HepG2 (cell line): ENCODE data around the gene HLCS. TPM values are rescaled to one million over a fixed set of nuclear protein-coding genes. Genes with fewer than 3 reads are reported as not detected.

ENCODE experiments used
- ATAC-seq: fragments of 200-7000 bp; cut with Tn5 transposase; 3 replicates; pipeline ENCODE4 v1.9.1; 2020; ENCODE audit warnings: mild to moderate bottlenecking, moderate library complexity
- BruUV-seq: library from RNA; stranded (reverse); fragments of 400-500 nt; replicated peaks from 2 replicates; lab custom pipeline; 2021; lab: Mats Ljungman, UMichigan
- CTCF ChIA-PET: fragments of 300-600 bp; formaldehyde crosslinking; extraction: SDS; loops from one replicate; lab custom pipeline; 2021; ENCODE audit warnings: low total read pairs, inconsistent platforms, low intra/inter-chr PET ratio; lab: Yijun Ruan, JAX
- POLR2A ChIA-PET: fragments of 350-600 bp; sonication (Branson Sonifier 250); formaldehyde crosslinking; loops from one replicate; lab custom pipeline; 2020; ENCODE audit warnings: antibody characterized with exemption, inconsistent platforms; lab: Yijun Ruan, JAX
- DNase-seq: peaks from one replicate; pipeline ENCODE4 v3.0.0-alpha.2; 2015; ENCODE audit warnings: low spot score
- FAIRE-seq: peaks from 3 replicates; lab custom pipeline; 2011; peaks lifted over from hg19 to GRCh38; lab: Jason Lieb, UNC
- H2AFZ ChIP-seq: one replicate; pipeline ENCODE4 v1.6.1; 2011; ENCODE audit warnings: low read length, inconsistent platforms
- H3K27ac ChIP-seq: fragments of 300-600 bp; 3 replicates; pipeline ENCODE4 v1.8.0; 2011; ENCODE audit warnings: mixed run types, mild to moderate bottlenecking, mixed read lengths, low read length, inconsistent platforms; ENCODE audit not compliant: insufficient read depth; ENCODE audit errors: extremely low read length
- H3K27me3 ChIP-seq, 2 experiments: fragments of 200-600 bp in 1 of 2; 2 replicates in 1 of 2; 3 replicates in 1 of 2; pipeline versions ENCODE4 v1.6.0 to v1.8.0; 2011; ENCODE audit warnings: low read length in 2 of 2, mild to moderate bottlenecking in 2 of 2, moderate library complexity in 2 of 2, inconsistent platforms in 1 of 2; ENCODE audit not compliant: insufficient read depth in 2 of 2, control insufficient read depth in 1 of 2
- H3K36me3 ChIP-seq, 2 experiments: fragments of 200-600 bp in 1 of 2; replicated peaks in 1 of 2; 2 replicates in 1 of 2; 3 replicates in 1 of 2; pipeline versions ENCODE4 v1.5.1 to v1.8.0; 2011; ENCODE audit warnings: low read length in 2 of 2, inconsistent platforms in 1 of 2; ENCODE audit not compliant: insufficient read depth in 2 of 2, control insufficient read depth in 1 of 2
- H3K4me1 ChIP-seq: 2 replicates; pipeline ENCODE4 v1.5.1; 2012; ENCODE audit warnings: low read length, inconsistent platforms; ENCODE audit not compliant: insufficient read depth
- H3K4me2 ChIP-seq: 2 replicates; pipeline ENCODE4 v1.6.0; 2011; ENCODE audit warnings: low read depth, low read length, inconsistent platforms
- H3K4me3 ChIP-seq, 3 experiments: fragments of 200-600 bp in 1 of 3; sonication (generic), shearing (Covaris generic) in 1 of 3; replicated peaks in 1 of 3; 2 replicates each; pipeline ENCODE4 v1.5.1; 2011 to 2016; ENCODE audit warnings: low read length in 3 of 3, inconsistent platforms in 2 of 3, low read depth in 2 of 3, mild to moderate bottlenecking in 2 of 3, control low read depth in 1 of 3, mixed read lengths in 1 of 3; ENCODE audit not compliant: insufficient read depth in 1 of 3
- H3K79me2 ChIP-seq: one replicate; pipeline ENCODE4 v1.6.1; 2011; ENCODE audit warnings: low read length, inconsistent platforms; ENCODE audit not compliant: insufficient read depth
- H3K9ac ChIP-seq: 2 replicates; pipeline ENCODE4 v1.6.0; 2011; ENCODE audit warnings: mild to moderate bottlenecking, low read depth, low read length, inconsistent platforms; ENCODE audit not compliant: insufficient read depth
- H3K9me3 ChIP-seq: 2 replicates; pipeline ENCODE4 v1.5.1; 2012; ENCODE audit warnings: mild to moderate bottlenecking, low read length
- H4K20me1 ChIP-seq: 2 replicates; pipeline ENCODE4 v1.6.0; 2011; ENCODE audit warnings: inconsistent platforms, mild to moderate bottlenecking, low read length, moderate library complexity; ENCODE audit not compliant: insufficient read depth
- GATAD2A ChIP-seq: IDR thresholded peaks from 2 replicates; pipeline ENCODE4 v1.6.1; 2016
- GPN1 ChIP-seq: sonication (generic); formaldehyde crosslinking; IDR thresholded peaks from 2 replicates; pipeline ENCODE4 v1.5.1; 2020; ENCODE audit warnings: missing genetic modification reagents, borderline replicate concordance
- HINFP ChIP-seq: sonication (generic); formaldehyde crosslinking; IDR thresholded peaks from 2 replicates; pipeline ENCODE4 v1.4.0; 2020; ENCODE audit warnings: low read depth, mild to moderate bottlenecking, missing genetic modification reagents
- IRF2 ChIP-seq: IDR thresholded peaks from 2 replicates; pipeline ENCODE4 v1.6.1; 2018; ENCODE audit warnings: missing genetic modification reagents, missing compliant biosample characterization
- NONO ChIP-seq, 2 experiments: fragments of 450-650 bp in 1 of 2; sonication (generic) in 1 of 2; formaldehyde crosslinking in 1 of 2; IDR thresholded peaks in 1 of 2; conservative IDR thresholded peaks in 1 of 2; 2 replicates each; pipeline versions ENCODE4 v1.6.1 to v1.8.0; 2017 to 2022; ENCODE audit warnings: mild to moderate bottlenecking in 1 of 2, missing genetic modification reagents in 1 of 2, moderate library complexity in 1 of 2
- RBM22 ChIP-seq: fragments of 200-400 bp; formaldehyde crosslinking; optimal IDR thresholded peaks from 2 replicates; pipeline ENCODE3; 2017; ENCODE audit warnings: mild to moderate bottlenecking, low read length, moderate library complexity
- REL ChIP-seq: sonication (generic); formaldehyde crosslinking; conservative IDR thresholded peaks from 2 replicates; pipeline ENCODE4 v1.8.0; 2022; ENCODE audit warnings: mild to moderate bottlenecking, missing genetic modification reagents, moderate library complexity
- RFXAP ChIP-seq: sonication (generic); formaldehyde crosslinking; IDR thresholded peaks from 2 replicates; pipeline ENCODE4 v1.4.0; 2020; ENCODE audit warnings: missing genetic modification reagents, borderline replicate concordance
- SMAD1 ChIP-seq: sonication (generic); formaldehyde crosslinking; IDR thresholded peaks from 2 replicates; pipeline ENCODE4 v1.4.0; 2020; ENCODE audit warnings: missing genetic modification reagents, low read depth, mild to moderate bottlenecking, borderline replicate concordance
- TBX3 ChIP-seq: fragments of 450-650 bp; IDR thresholded peaks from 2 replicates; pipeline ENCODE4 v1.6.1; 2017; ENCODE audit warnings: antibody characterized with exemption, mild to moderate bottlenecking, inconsistent platforms, borderline replicate concordance
- TGIF2 ChIP-seq: IDR thresholded peaks from 2 replicates; pipeline ENCODE4 v1.6.1; 2016; ENCODE audit warnings: control low read depth, missing compliant biosample characterization
- XRCC5 ChIP-seq: fragments of 200-400 bp; formaldehyde crosslinking; optimal IDR thresholded peaks from 2 replicates; pipeline ENCODE3; 2017; ENCODE audit warnings: mild to moderate bottlenecking, low read length
- ZNF3 ChIP-seq: IDR thresholded peaks from 2 replicates; pipeline ENCODE4 v1.7.0; 2017; ENCODE audit warnings: inconsistent platforms
- ZNF431 ChIP-seq: sonication (generic); formaldehyde crosslinking; IDR thresholded peaks from 2 replicates; pipeline ENCODE4 v1.9.0; 2022; ENCODE audit warnings: missing genetic modification reagents, low read depth, mild to moderate bottlenecking, borderline replicate concordance
- ZNF543 ChIP-seq: sonication (generic); formaldehyde crosslinking; IDR thresholded peaks from 2 replicates; pipeline ENCODE4 v1.4.0; 2020; ENCODE audit warnings: mild to moderate bottlenecking, missing genetic modification reagents
- ZNF546 ChIP-seq: sonication (generic); formaldehyde crosslinking; conservative IDR thresholded peaks from 2 replicates; pipeline ENCODE4 v1.8.1; 2023; ENCODE audit warnings: mild to moderate bottlenecking, missing genetic modification reagents
- ZNF563 ChIP-seq: sonication (generic); formaldehyde crosslinking; IDR thresholded peaks from 2 replicates; pipeline ENCODE4 v1.8.0; 2022; ENCODE audit warnings: mild to moderate bottlenecking, moderate library complexity, missing genetic modification reagents
- ZNF619 ChIP-seq: sonication (generic); formaldehyde crosslinking; IDR thresholded peaks from 2 replicates; pipeline ENCODE4 v1.4.0; 2020; ENCODE audit warnings: mild to moderate bottlenecking, missing genetic modification reagents
- ZNF639 ChIP-seq: conservative IDR thresholded peaks from 2 replicates; pipeline ENCODE4 v1.6.1; 2018; ENCODE audit warnings: missing genetic modification reagents
- ZNF850 ChIP-seq: sonication (generic); formaldehyde crosslinking; conservative IDR thresholded peaks from 2 replicates; pipeline ENCODE4 v1.9.0; 2021; ENCODE audit warnings: mild to moderate bottlenecking, missing genetic modification reagents
- WGBS: methylation state at CpG from one replicate; pipeline ENCODE4 v1.1.6; 2017; ENCODE audit warnings: low lambda C conversion rate; 5-methylcytosine and 5-hydroxymethylcytosine counted together
- in situ Hi-C: cut with HindIII; loops from 2 replicates; pipeline ENCODE4 v1.10.0; 2017; ENCODE audit warnings: low pct_unique_long_range_greater_than_20kb; ENCODE audit not compliant: extremely low pct_ligation_motif_present
- intact Hi-C: fragments of 100-400 bp; cut with micrococcal nuclease; formaldehyde crosslinking; loops from one replicate; pipeline ENCODE4 v1.10.0; 2022; ENCODE audit not compliant: unreplicated experiment
- polyA plus RNA-seq, 8 experiments: library from polyadenylated mRNA; depleted of rRNA in 3 of 8; stranded (reverse) in 7 of 8; unstranded in 1 of 8; fragments of >200 nt; fragmentation: Illumina TruSeq in 4 of 8; extraction: Trizol in 4 of 8; gene quantifications; 2 replicates each; pipeline versions ENCODE4 v1.2.1 to v1.2.3, GENCODE V29; 2011 to 2016; ENCODE audit warnings: low read depth in 4 of 8, missing spikeins in 1 of 8, mixed read lengths in 1 of 8; ENCODE audit not compliant: insufficient read depth in 1 of 8
- total RNA-seq, 5 experiments: library from RNA; depleted of rRNA; stranded (reverse); fragments of >200 nt; fragmentation: Illumina TruSeq; extraction: Trizol; gene quantifications; 2 replicates each; pipeline ENCODE4 v1.2.3, GENCODE V29; 2016; ENCODE audit warnings: low read depth in 1 of 5
- TF ChIP-seq, protein P1 (sequence below): sonication (generic); formaldehyde crosslinking; IDR thresholded peaks from 2 replicates; pipeline ENCODE4 v1.8.0; 2022; ENCODE audit warnings: missing genetic modification reagents, low read depth, mild to moderate bottlenecking, borderline replicate concordance

HLCS gene
- total and polyA plus RNA-seq, 2 of the 13 experiments (the other 11 are each of a cell fraction or from before 2014, with no cell fraction given): 7.9 to 12.3 TPM

GRCh38 chr21:36730291-36731281, 235.9 kb downstream of the HLCS start:
- POLR2A ChIA-PET: interaction anchor here (1.1 to 1.4 kb wide), 2 partner anchors 16 to 83 kb away, joined by 3 to 4 read pairs; no protein-coding TSS in a partner anchor
- DNase-seq: peak; percentile 93
- Histone ChIP-seq H3K27me3 (no peaks in the 10 kb centered on the region; a peak in 1 of 5 replicates), H3K4me1 (peaks cover 52% of the 10 kb centered on the region), H3K36me3 (no peaks in the 10 kb centered on the region), H4K20me1 (no peaks in the 10 kb centered on the region), H2AFZ (no peak overlapping the region), H3K9me3 (no peaks in the 10 kb centered on the region), H3K4me2 (peak overlapping the region; percentile 81), H3K27ac (peak overlapping the region; percentile 56), H3K79me2 (no peaks in the 10 kb centered on the region), H3K4me3 (peak overlapping the region; percentile 19 to 62 (median 27); a peak in 3 of 6 replicates), H3K9ac (peak overlapping the region; percentile 57)
- peak; percentile 87 for FAIRE-seq
- WGBS: 2% methylated on average over 27 of the region's 30 CpGs
- BruUV-seq: no TSS peak
- CTCF ChIA-PET: no interaction called here
- intact Hi-C loops: loop anchor here (2.0 kb wide), 1 partner anchor 16 kb away; no protein-coding TSS in a partner anchor
- peak; percentile 77 for ATAC-seq
- in situ Hi-C loops: no loop called here
- TF ChIP-seq ZNF619 (CRISPR knock-in tag) (no peak), ZNF3 (CRISPR knock-in tag) (no peak), HINFP (CRISPR knock-in tag) (no peak), REL (CRISPR knock-in tag) (no peak), IRF2 (CRISPR knock-in tag) (0 out of 2 replicates have a peak, but pooled peaks have one; percentile 46), TBX3 (peak; percentile 95; the same call in 1 of the 2 replicates), ZNF546 (CRISPR knock-in tag) (no peak), XRCC5 (no peak), ZNF543 (CRISPR knock-in tag) (0 out of 2 replicates have a peak, but pooled peaks have one; percentile 27), RFXAP (peak; percentile 48; the same call in 1 of the 2 replicates), RBM22 (no peak), TGIF2 (CRISPR knock-in tag) (no peak), ZNF850 (CRISPR knock-in tag) (no peak), SMAD1 (no peak), ZNF431 (CRISPR knock-in tag) (0 out of 2 replicates have a peak, but pooled peaks have one; percentile 53), ZNF563 (CRISPR knock-in tag) (no peak), NONO (IDR thresholded peaks at IDR 0.05) (no peak), NONO (CRISPR knock-in tag; conservative IDR thresholded peaks at IDR 0.05) (no peak; the same call in 1 of the 2 replicates), GPN1 (CRISPR knock-in tag) (no peak), ZNF639 (0 out of 2 replicates have a peak, but pooled peaks have one; percentile 40), GATAD2A (CRISPR knock-in tag) (peak; percentile 40; the same call in 1 of the 2 replicates)
- TF ChIP-seq, protein P1, sequence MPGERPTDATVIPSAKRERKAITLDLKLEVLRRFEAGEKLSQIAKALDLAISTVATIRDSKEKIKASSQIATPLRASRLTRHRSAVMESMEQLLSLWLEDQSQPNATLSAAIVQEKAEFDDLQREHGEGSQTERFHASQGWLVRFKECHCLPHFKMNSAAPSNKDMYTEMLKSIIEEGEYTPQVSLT (CRISPR knock-in tag): no peak
